ENCODE data around the gene RAB40AL.

DNA sequence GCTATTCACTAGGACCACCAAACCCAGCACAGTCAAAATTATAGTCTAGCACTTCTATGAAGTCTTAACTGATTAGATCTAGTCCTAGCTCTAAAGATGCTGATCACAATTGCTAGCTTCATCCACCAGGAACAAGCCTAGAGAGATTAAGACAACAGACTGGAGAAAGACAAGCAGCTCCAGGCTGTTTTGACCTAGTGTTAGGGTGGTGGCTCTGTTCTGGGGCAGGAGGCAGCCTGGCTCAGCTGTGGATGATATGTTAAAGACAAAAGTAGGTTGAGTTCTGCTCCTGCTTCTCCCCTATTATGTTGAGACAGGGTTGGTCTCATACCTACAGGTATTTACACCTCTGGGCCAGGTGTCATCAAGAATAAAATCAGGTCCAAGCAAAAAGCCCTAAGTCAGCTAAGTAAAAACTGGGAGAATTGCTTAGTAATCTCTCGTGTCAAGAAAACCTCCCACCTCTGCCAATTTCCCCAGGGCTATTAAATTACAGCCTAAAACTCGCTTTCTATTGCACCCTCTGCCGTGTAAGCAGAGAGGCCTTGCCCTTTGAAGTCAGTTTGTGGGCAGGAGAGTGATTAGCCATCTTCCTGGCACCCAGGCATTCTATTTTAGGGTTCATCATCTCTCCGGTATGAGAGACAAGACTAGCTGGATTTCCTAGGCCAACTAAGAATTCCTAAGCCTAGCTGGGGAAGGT lies 39.9 kb downstream of the RAB40AL start:
- TF ChIP-seq CTCF (IDR thresholded peaks at IDR 0.05) (no peak), POLR2A (IDR thresholded peaks at IDR 0.05) (no peak), EP300 (IDR thresholded peaks at IDR 0.05; ENCODE audit: low read depth) (no peak), POLR2AphosphoS5 (IDR thresholded peaks at IDR 0.05) (no peak)
